H1 (cell line): Measurements from ENCODE around the gene OLFM2. TPM values are rescaled to one million over a fixed set of nuclear protein-coding genes. Genes with fewer than 3 reads are reported as not detected.

ENCODE experiments used
- CTCF ChIA-PET: fragments of 300-600 bp; sonication (Branson Sonifier 250); formaldehyde crosslinking; loops from one replicate; lab custom pipeline; 2021; ENCODE audit not compliant: partially characterized antibody; lab: Charles Lee
- POLR2A ChIA-PET: fragments of 300-600 bp; sonication (Branson Sonifier 250); formaldehyde crosslinking; loops from one replicate; lab custom pipeline; 2021; ENCODE audit warnings: inconsistent platforms; ENCODE audit not compliant: partially characterized antibody; lab: Charles Lee
- DNase-seq, 2 experiments: peaks; one replicate each; pipeline versions ENCODE4 v3.0.0 to v3.0.0-alpha.2; 2010 to 2022; ENCODE audit warnings: low spot score in 2 of 2, low read depth in 1 of 2, mixed read lengths in 1 of 2
- FAIRE-seq: peaks from 2 replicates; lab custom pipeline; 2011; peaks lifted over from hg19 to GRCh38; lab: Jason Lieb, UNC
- H2AFZ ChIP-seq: 2 replicates; pipeline ENCODE4 v1.8.1; 2012; ENCODE audit warnings: low read length, inconsistent platforms
- H2AK5ac ChIP-seq: 2 replicates; pipeline ENCODE4 v1.6.1; 2013; ENCODE audit warnings: low read depth, low read length
- H2BK120ac ChIP-seq: replicated peaks from 2 replicates; pipeline ENCODE3; 2013; ENCODE audit warnings: low read depth, low read length, inconsistent platforms
- H2BK12ac ChIP-seq: 2 replicates; pipeline ENCODE4 v1.6.1; 2013; ENCODE audit warnings: low read depth, low read length
- H2BK15ac ChIP-seq: 2 replicates; pipeline ENCODE4 v1.6.1; 2013; ENCODE audit warnings: low read length
- H2BK20ac ChIP-seq: 2 replicates; pipeline ENCODE4 v1.6.1; 2013; ENCODE audit warnings: low read length
- H2BK5ac ChIP-seq: 2 replicates; pipeline ENCODE4 v1.6.1; 2013; ENCODE audit warnings: low read depth, low read length
- H3K14ac ChIP-seq: 2 replicates; pipeline ENCODE4 v1.6.1; 2013; ENCODE audit warnings: inconsistent platforms; ENCODE audit not compliant: insufficient read length
- H3K18ac ChIP-seq: 2 replicates; pipeline ENCODE4 v1.6.1; 2013; ENCODE audit warnings: low read length; ENCODE audit errors: extremely low read depth
- H3K23ac ChIP-seq: 2 replicates; pipeline ENCODE4 v1.6.1; 2013; ENCODE audit warnings: inconsistent platforms; ENCODE audit not compliant: insufficient read length
- H3K23me2 ChIP-seq: 2 replicates; pipeline ENCODE4 v1.6.1; 2013; ENCODE audit warnings: low read depth, low read length
- H3K27ac ChIP-seq: 2 replicates; pipeline ENCODE4 v1.6.1; 2011; ENCODE audit warnings: low read depth, low read length, inconsistent platforms
- H3K27me3 ChIP-seq, 4 experiments: replicated peaks in 1 of 4; 1 replicate in 1 of 4; 2 replicates in 3 of 4; pipeline versions ENCODE4 v1.6.1 to v1.8.1; 2011 to 2013; ENCODE audit warnings: low read length in 3 of 4, mild to moderate bottlenecking in 3 of 4, inconsistent platforms in 2 of 4, mixed read lengths in 2 of 4, moderate library complexity in 1 of 4; ENCODE audit not compliant: control insufficient read depth in 3 of 4, insufficient read depth in 3 of 4; ENCODE audit errors: extremely low read depth in 1 of 4
- H3K36me3 ChIP-seq, 4 experiments: 2 replicates each; pipeline versions ENCODE4 v1.6.1 to v1.8.1; 2011 to 2013; ENCODE audit warnings: mild to moderate bottlenecking in 4 of 4, low read length in 3 of 4, moderate library complexity in 2 of 4, control low read depth in 1 of 4, inconsistent platforms in 1 of 4; ENCODE audit not compliant: insufficient read depth in 4 of 4, control insufficient read depth in 2 of 4
- H3K4ac ChIP-seq: replicated peaks from 2 replicates; pipeline ENCODE3; 2013; ENCODE audit warnings: low read length, low read depth, mixed read lengths, inconsistent platforms; ENCODE audit not compliant: insufficient read length
- H3K4me1 ChIP-seq, 4 experiments: replicated peaks in 1 of 4; 1 replicate in 1 of 4; 2 replicates in 3 of 4; pipeline versions ENCODE4 v1.6.1 to v1.8.1; 2011 to 2013; ENCODE audit warnings: low read length in 3 of 4, inconsistent platforms in 2 of 4, mixed read lengths in 1 of 4; ENCODE audit not compliant: insufficient read depth in 4 of 4, control insufficient read depth in 3 of 4
- H3K4me2 ChIP-seq, 2 experiments: 2 replicates each; pipeline versions ENCODE4 v1.6.1 to v1.8.1; 2011 to 2013; ENCODE audit warnings: low read depth in 2 of 2, low read length in 2 of 2, control low read depth in 1 of 2, inconsistent platforms in 1 of 2, mild to moderate bottlenecking in 1 of 2; ENCODE audit not compliant: insufficient read depth in 1 of 2
- H3K4me3 ChIP-seq, 4 experiments: fragments of 200-600, 300-600 bp in 1 of 4; sonication (generic), shearing (Covaris generic), sonication (Bioruptor Twin) in 1 of 4; 2 replicates each; pipeline versions ENCODE4 v1.5.1 to v1.8.1; 2011 to 2016; ENCODE audit warnings: low read length in 4 of 4, low read depth in 3 of 4, control low read depth in 2 of 4, inconsistent platforms in 2 of 4, mild to moderate bottlenecking in 2 of 4, mixed read lengths in 1 of 4, moderate library complexity in 1 of 4; ENCODE audit not compliant: insufficient read depth in 2 of 4; ENCODE audit errors: extremely low read depth in 1 of 4
- H3K56ac ChIP-seq: replicated peaks from 2 replicates; pipeline ENCODE3; 2013; ENCODE audit warnings: low read depth, mild to moderate bottlenecking, mixed read lengths, low read length, inconsistent platforms; ENCODE audit not compliant: insufficient read length
- H3K79me1 ChIP-seq: 2 replicates; pipeline ENCODE4 v1.6.1; 2013; ENCODE audit warnings: low read depth, low read length, control low read depth
- H3K79me2 ChIP-seq, 2 experiments: 2 replicates each; pipeline versions ENCODE4 v1.6.1 to v1.8.1; 2012 to 2013; ENCODE audit warnings: low read length in 2 of 2, mild to moderate bottlenecking in 2 of 2, inconsistent platforms in 1 of 2; ENCODE audit not compliant: insufficient read depth in 2 of 2, control insufficient read depth in 1 of 2
- H3K9ac ChIP-seq, 4 experiments: replicated peaks in 1 of 4; 1 replicate in 1 of 4; 2 replicates in 3 of 4; pipeline versions ENCODE4 v1.6.1 to v1.8.1; 2011 to 2013; ENCODE audit warnings: low read depth in 3 of 4, low read length in 3 of 4, control low read depth in 2 of 4, mild to moderate bottlenecking in 2 of 4, moderate library complexity in 2 of 4, inconsistent platforms in 1 of 4; ENCODE audit errors: extremely low read depth in 1 of 4
- H3K9me3 ChIP-seq, 2 experiments: 2 replicates each; pipeline versions ENCODE4 v1.6.1 to v1.8.1; 2012 to 2013; ENCODE audit warnings: mild to moderate bottlenecking in 2 of 2, moderate library complexity in 2 of 2, control low read depth in 1 of 2, inconsistent platforms in 1 of 2, low read depth in 1 of 2, low read length in 1 of 2, mixed read lengths in 1 of 2; ENCODE audit not compliant: insufficient read depth in 2 of 2
- H4K20me1 ChIP-seq, 2 experiments: replicated peaks in 1 of 2; 2 replicates each; pipeline versions ENCODE3 to v1.8.1; 2011 to 2013; ENCODE audit warnings: inconsistent platforms in 2 of 2, low read length in 2 of 2, mild to moderate bottlenecking in 1 of 2; ENCODE audit not compliant: insufficient read depth in 2 of 2, control insufficient read depth in 1 of 2
- H4K5ac ChIP-seq: 2 replicates; pipeline ENCODE4 v1.6.1; 2013; ENCODE audit warnings: low read length, low read depth, mixed read lengths, inconsistent platforms; ENCODE audit not compliant: insufficient read length
- H4K8ac ChIP-seq: 2 replicates; pipeline ENCODE4 v1.8.0; 2013; ENCODE audit warnings: mild to moderate bottlenecking, moderate library complexity, low read length, inconsistent platforms; ENCODE audit not compliant: insufficient read depth; ENCODE audit errors: extremely low read depth
- H4K91ac ChIP-seq: replicated peaks from 2 replicates; pipeline ENCODE3; 2013; ENCODE audit warnings: low read length, mixed read lengths, inconsistent platforms; ENCODE audit not compliant: insufficient read length
- BACH1 ChIP-seq: IDR thresholded peaks from 2 replicates; pipeline ENCODE4 v1.6.1; 2012; ENCODE audit warnings: low read length, improper control_type of control experiment
- BRCA1 ChIP-seq: IDR thresholded peaks from 2 replicates; pipeline ENCODE4 v1.6.1; 2012; ENCODE audit warnings: low read depth, low read length, improper control_type of control experiment
- CTBP2 ChIP-seq: IDR thresholded peaks from 2 replicates; pipeline ENCODE4 v1.7.0; 2011; ENCODE audit warnings: borderline replicate concordance, mild to moderate bottlenecking, moderate library complexity, mixed read lengths, low read length; ENCODE audit not compliant: insufficient read depth, insufficient read length
- EP300 ChIP-seq, 2 experiments: IDR thresholded peaks; 1 replicate in 1 of 2; 2 replicates in 1 of 2; pipeline ENCODE4 v1.6.1; 2011 to 2012; ENCODE audit warnings: low read depth in 2 of 2, low read length in 2 of 2, mild to moderate bottlenecking in 2 of 2, borderline replicate concordance in 1 of 2, inconsistent platforms in 1 of 2, moderate library complexity in 1 of 2
- JUN ChIP-seq: IDR thresholded peaks from 2 replicates; pipeline ENCODE4 v1.6.1; 2011; ENCODE audit warnings: low read depth, mild to moderate bottlenecking, improper control_type of control experiment, low read length
- KDM4A ChIP-seq: IDR thresholded peaks from one replicate; pipeline ENCODE4 v1.7.1; 2012; ENCODE audit warnings: low read depth, mild to moderate bottlenecking, moderate library complexity, low read length, inconsistent platforms; ENCODE audit not compliant: severe bottlenecking
- MAFK ChIP-seq: IDR thresholded peaks from 2 replicates; pipeline ENCODE4 v1.6.1; 2012; ENCODE audit warnings: low read depth, mild to moderate bottlenecking, improper control_type of control experiment, low read length
- POLR2AphosphoS5 ChIP-seq: IDR thresholded peaks from 2 replicates; pipeline ENCODE4 v1.6.1; 2011; ENCODE audit warnings: low read depth, low read length
- POU5F1 ChIP-seq: IDR thresholded peaks from 2 replicates; pipeline ENCODE4 v1.6.1; 2011; ENCODE audit warnings: low read depth, mild to moderate bottlenecking, low read length, moderate library complexity
- RXRA ChIP-seq: IDR thresholded peaks from 2 replicates; pipeline ENCODE4 v1.6.1; 2011; ENCODE audit warnings: low read depth, mild to moderate bottlenecking, low read length, moderate library complexity; ENCODE audit not compliant: insufficient read depth
- SIN3A ChIP-seq, 2 experiments: IDR thresholded peaks in 1 of 2; conservative IDR thresholded peaks in 1 of 2; 2 replicates each; pipeline ENCODE4 v1.6.1; 2011 to 2012; ENCODE audit warnings: low read length in 2 of 2, improper control_type of control experiment in 1 of 2, low read depth in 1 of 2, mild to moderate bottlenecking in 1 of 2
- SIRT6 ChIP-seq: IDR thresholded peaks from one replicate; pipeline ENCODE4 v1.7.1; 2012; ENCODE audit warnings: low read length, inconsistent platforms
- SRF ChIP-seq: IDR thresholded peaks from 2 replicates; pipeline ENCODE4 v1.6.1; 2011; ENCODE audit warnings: mild to moderate bottlenecking, low read depth, low read length, moderate library complexity
- polyA plus RNA-seq, 7 experiments: library from polyadenylated mRNA; depleted of rRNA in 3 of 7; stranded (reverse) in 5 of 7; unstranded in 2 of 7; fragments of >200 nt in 5 of 7; fragments of 200-250 nt in 2 of 7; gene quantifications; 1 replicate in 5 of 7; 2 replicates in 1 of 7; 4 replicates in 1 of 7; pipeline versions ENCODE4 v1.2.1 to v1.2.3, GENCODE V29; 2011 to 2013; ENCODE audit warnings: missing spikeins in 2 of 7, mixed read lengths in 2 of 7
- total RNA-seq: library from RNA; stranded (reverse); fragmentation: NEBNext Ultra II Directional; extraction: Animal tissue kit (Norgen Biotek cat#: 25700); gene quantifications from 2 replicates; pipeline ENCODE4 v1.2.1, GENCODE V29; 2021
- TF ChIP-seq, protein P1 (sequence below): IDR thresholded peaks from 2 replicates; pipeline ENCODE4 v1.6.1; 2012; ENCODE audit warnings: inconsistent platforms

Gene OLFM2
- total and polyA plus RNA-seq, 2 of the 8 experiments (the other 6 are each of a cell fraction or from before 2014, with no cell fraction given), result 68.2 to 151 TPM

DNA sequence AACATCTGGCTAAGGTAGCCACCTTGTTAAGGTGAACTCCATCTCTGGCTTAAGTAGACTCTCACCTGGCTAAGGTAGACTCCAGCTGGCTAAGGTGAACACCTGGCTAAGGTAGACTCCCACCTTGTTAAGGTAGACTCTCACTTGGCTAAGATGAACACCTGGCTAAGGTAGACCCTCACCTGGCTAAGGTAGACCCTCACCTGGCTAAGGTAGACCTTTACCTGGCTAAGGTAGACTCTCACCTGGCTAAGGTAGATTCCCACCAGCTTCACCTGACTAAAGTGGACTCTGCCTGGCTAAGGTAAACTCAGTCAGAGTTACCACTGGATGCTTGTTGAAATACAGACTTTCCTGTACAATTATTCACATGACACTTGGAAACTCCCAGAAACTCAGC is 77.5 kb downstream of the OLFM2 start:
- Histone ChIP-seq H2BK5ac (no peak overlapping the region), H3K9ac (no peak overlapping the region), H3K79me2 (no peaks in the 10 kb centered on the region), H2BK15ac (no peak overlapping the region), H4K5ac (no peak overlapping the region), H3K23me2 (no peaks in the 10 kb centered on the region), H3K27ac (no peak overlapping the region), H3K4me2 (no peak overlapping the region), H2BK20ac (no peak overlapping the region), H3K56ac (no peak overlapping the region), H4K91ac (no peak overlapping the region), H2BK12ac (no peak overlapping the region), H3K4ac (no peak overlapping the region), H3K27me3 (no peaks in the 10 kb centered on the region), H4K20me1 (peaks cover 1 to 5% of the 10 kb centered on the region in 2 experiments), H2BK120ac (no peak overlapping the region), H3K9me3 (no peaks in the 10 kb centered on the region), H3K36me3 (peaks cover 0 to 12% (median 9%) of the 10 kb centered on the region in 4 experiments; a peak in 5 of 8 replicates), H2AK5ac (no peak overlapping the region), H2AFZ (no peak overlapping the region), H3K14ac (no peak overlapping the region), H3K23ac (no peak overlapping the region), H4K8ac (no peak overlapping the region), H3K4me3 (no peak overlapping the region), H3K4me1 (no peaks in the 10 kb centered on the region; a peak in 1 of 7 replicates), H3K79me1 (no peaks in the 10 kb centered on the region; the same call in 1 of the 2 replicates), H3K18ac (no peak overlapping the region)
- ChIA-PET POLR2A (interaction anchor here (1.2 to 1.7 kb wide), 2 partner anchors 10 to 12 kb away, joined by 3 to 4 read pairs; no protein-coding TSS in a partner anchor), CTCF (interaction anchor here (1.2 to 3.5 kb wide), 2 partner anchors 8 to 11 kb away, joined by 3 to 18 read pairs; no protein-coding TSS in a partner anchor)
- DNase-seq (no peak), FAIRE-seq (no peak)
- TF ChIP-seq MAFK (no peak), SIRT6 (no peak), SIN3A (conservative IDR thresholded peaks at IDR 0.05 in 1 of 2, IDR thresholded peaks at IDR 0.05 in 1 of 2; ENCODE audit: low read depth in 1 of 2, low read length in 2 of 2) (no peak), POU5F1 (no peak), KDM4A (no peak), BRCA1 (no peak), JUN (no peak), EP300 (IDR thresholded peaks at IDR 0.05; ENCODE audit: borderline replicate concordance in 1 of 2, low read depth in 2 of 2, low read length in 2 of 2) (no peak), POLR2AphosphoS5 (no peak), RXRA (no peak), BACH1 (no peak), CTBP2 (no peak), SRF (no peak)
- TF ChIP-seq, protein P1, sequence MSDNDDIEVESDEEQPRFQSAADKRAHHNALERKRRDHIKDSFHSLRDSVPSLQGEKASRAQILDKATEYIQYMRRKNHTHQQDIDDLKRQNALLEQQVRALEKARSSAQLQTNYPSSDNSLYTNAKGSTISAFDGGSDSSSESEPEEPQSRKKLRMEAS, result no peak
